ENCODE measurements around the gene SRPK2. TPM values are rescaled to one million over a fixed set of nuclear protein-coding genes. Genes with fewer than 3 reads are reported as not detected.
A peak's percentile ranks its signal among the peaks of the same experiment; 100 is the strongest.

The SRPK2 gene
- total RNA-seq, 2 donors from 2014 or later = 52.6 to 99.5 TPM

DNA sequence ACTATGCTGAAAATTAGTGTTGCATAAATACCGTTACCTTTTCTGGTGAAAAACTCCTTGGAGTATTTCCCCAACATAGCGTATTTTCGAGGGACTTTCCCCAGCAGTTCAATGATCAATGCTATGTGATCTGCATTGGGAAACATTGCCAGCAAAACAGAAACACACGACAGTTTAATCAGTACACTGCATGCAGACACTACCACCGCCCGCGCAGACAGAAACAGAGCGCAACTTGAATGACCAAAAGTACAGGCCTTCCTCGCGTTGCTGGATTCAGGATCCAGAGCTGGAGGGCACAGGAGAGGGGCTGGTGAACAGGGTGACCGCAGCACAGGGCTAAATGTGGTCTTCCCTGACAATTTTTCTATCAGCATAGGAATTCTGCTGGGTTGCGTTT lies 263.0 kb downstream of the SRPK2 start:
- H3K9me3 ChIP-seq = no peaks in the 10 kb centered on the region
- TF ChIP-seq POLR2A (IDR thresholded peaks at IDR 0.05) = no peak
- no peak for TF ChIP-seq POLR2AphosphoS5 (IDR thresholded peaks at IDR 0.05)
- TF ChIP-seq, protein P1, sequence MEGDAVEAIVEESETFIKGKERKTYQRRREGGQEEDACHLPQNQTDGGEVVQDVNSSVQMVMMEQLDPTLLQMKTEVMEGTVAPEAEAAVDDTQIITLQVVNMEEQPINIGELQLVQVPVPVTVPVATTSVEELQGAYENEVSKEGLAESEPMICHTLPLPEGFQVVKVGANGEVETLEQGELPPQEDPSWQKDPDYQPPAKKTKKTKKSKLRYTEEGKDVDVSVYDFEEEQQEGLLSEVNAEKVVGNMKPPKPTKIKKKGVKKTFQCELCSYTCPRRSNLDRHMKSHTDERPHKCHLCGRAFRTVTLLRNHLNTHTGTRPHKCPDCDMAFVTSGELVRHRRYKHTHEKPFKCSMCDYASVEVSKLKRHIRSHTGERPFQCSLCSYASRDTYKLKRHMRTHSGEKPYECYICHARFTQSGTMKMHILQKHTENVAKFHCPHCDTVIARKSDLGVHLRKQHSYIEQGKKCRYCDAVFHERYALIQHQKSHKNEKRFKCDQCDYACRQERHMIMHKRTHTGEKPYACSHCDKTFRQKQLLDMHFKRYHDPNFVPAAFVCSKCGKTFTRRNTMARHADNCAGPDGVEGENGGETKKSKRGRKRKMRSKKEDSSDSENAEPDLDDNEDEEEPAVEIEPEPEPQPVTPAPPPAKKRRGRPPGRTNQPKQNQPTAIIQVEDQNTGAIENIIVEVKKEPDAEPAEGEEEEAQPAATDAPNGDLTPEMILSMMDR (IDR thresholded peaks at IDR 0.05) = no peak
- no peak for DNase-seq (ENCODE audit: low spot score)
- no peaks in the 10 kb centered on the region for H3K4me1 ChIP-seq (replicated peaks)
- no peak overlapping the region for H3K27ac ChIP-seq
- peaks cover 0 to 9% of the 10 kb centered on the region in 2 donors for H3K36me3 ChIP-seq
- H3K27me3 ChIP-seq (replicated peaks; ENCODE audit: insufficient read depth) = no peaks in the 10 kb centered on the region
- H3K4me3 ChIP-seq = no peak overlapping the region
- intact Hi-C loops (cut with DNase I) = no loop called here
- WGBS = 95% methylated on average over 12 of the region's 12 CpGs

GRCh38 chr7:105122619-105123018 lies 266.1 kb downstream of the SRPK2 start:
- Histone ChIP-seq H3K4me3 (no peak overlapping the region), H3K36me3 (peaks cover 0 to 9% of the 10 kb centered on the region in 2 donors), H3K9me3 (no peaks in the 10 kb centered on the region), H3K4me1 (replicated peaks) (no peaks in the 10 kb centered on the region), H3K27ac (no peak overlapping the region), H3K27me3 (replicated peaks; ENCODE audit: insufficient read depth) (no peaks in the 10 kb centered on the region)
- intact Hi-C loops (cut with DNase I) = no loop called here
- 79% methylated on average over 8 of the region's 8 CpGs for WGBS
- TF ChIP-seq, protein P1 (IDR thresholded peaks at IDR 0.05) = no peak
- no peak for TF ChIP-seq POLR2AphosphoS5 (IDR thresholded peaks at IDR 0.05)
- no peak for TF ChIP-seq POLR2A (IDR thresholded peaks at IDR 0.05)
- no peak for DNase-seq (ENCODE audit: low spot score)

DNA sequence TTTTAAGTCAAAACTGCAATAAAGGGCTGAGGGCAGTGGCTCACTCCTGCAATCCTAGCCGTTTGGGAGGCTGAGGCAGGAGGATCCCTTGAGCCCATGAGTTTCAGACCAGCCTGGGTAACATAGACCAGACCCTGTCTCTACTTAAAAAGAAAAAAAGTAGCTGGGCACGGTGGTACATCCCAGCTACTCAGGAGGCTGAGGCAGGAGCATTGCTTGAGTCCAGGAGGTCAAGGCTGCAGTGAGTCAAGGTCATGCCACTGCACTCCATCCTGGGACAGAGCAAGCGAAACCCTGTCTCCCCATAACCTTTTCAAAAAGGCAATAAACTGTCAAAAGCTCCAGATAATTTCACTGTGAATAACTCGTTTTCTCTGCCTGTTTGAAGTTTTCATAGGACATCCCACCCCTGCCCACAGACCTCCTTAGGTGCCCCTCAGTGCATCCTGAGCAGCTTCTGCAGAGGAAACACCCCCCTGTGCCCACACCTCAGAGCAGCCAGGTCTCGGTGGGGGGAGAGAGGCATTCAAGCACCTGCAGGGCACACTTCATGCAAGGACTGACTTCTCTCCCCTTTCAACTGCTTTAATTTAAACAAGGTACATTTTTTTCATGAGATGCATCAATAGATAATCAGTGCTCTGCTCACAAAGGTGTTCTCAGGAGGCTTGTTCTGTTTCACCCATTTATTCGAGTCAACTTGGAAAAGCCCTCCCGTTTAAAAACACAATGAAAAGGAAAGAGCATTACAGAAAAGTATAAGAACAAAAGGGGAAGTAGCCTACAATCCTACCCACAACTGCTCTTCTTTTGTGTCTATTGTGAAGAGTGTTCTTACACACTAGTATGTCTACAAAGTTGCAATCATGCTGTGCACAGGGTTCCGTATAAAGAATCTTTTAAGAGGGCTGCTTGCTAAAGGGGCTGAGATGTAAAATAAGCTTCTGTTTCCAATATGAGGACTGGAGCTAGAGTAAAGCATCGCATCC lies 269.8 kb downstream of the SRPK2 start:
- Histone ChIP-seq H3K36me3 (no peaks in the 10 kb centered on the region), H3K4me1 (replicated peaks) (no peaks in the 10 kb centered on the region), H3K9me3 (no peaks in the 10 kb centered on the region), H3K27me3 (replicated peaks; ENCODE audit: insufficient read depth) (no peaks in the 10 kb centered on the region), H3K4me3 (no peak overlapping the region), H3K27ac (no peak overlapping the region)
- WGBS = 56% methylated on average over 9 of the region's 9 CpGs
- no peak for TF ChIP-seq POLR2A (IDR thresholded peaks at IDR 0.05)
- TF ChIP-seq, protein P1 (IDR thresholded peaks at IDR 0.05) = no peak
- DNase-seq (ENCODE audit: low spot score) = no peak
- intact Hi-C loops (cut with DNase I) = no loop called here

- peak overlapping the region in 1 of 2 donors; percentile 26 for H3K27ac ChIP-seq
- no peak for DNase-seq (ENCODE audit: low spot score)
Observed at GRCh38 chr7:105112440-105113418, 276.0 kb downstream of the SRPK2 start.

More at GRCh38 chr7:105112440-105113418, 276.0 kb downstream of the SRPK2 start:
- WGBS = 85% methylated on average over 11 of the region's 11 CpGs
- H3K4me3 ChIP-seq = no peak overlapping the region
- peaks cover 4% of the 10 kb centered on the region for H3K4me1 ChIP-seq (replicated peaks)
- TF ChIP-seq, protein P1 (IDR thresholded peaks at IDR 0.05) = no peak
- TF ChIP-seq POLR2A (IDR thresholded peaks at IDR 0.05) (no peak), POLR2AphosphoS5 (IDR thresholded peaks at IDR 0.05) (no peak)
- H3K36me3 ChIP-seq = peaks cover 0 to 19% of the 10 kb centered on the region in 2 donors
- intact Hi-C loops (cut with DNase I) = no loop called here
- H3K27me3 ChIP-seq (replicated peaks; ENCODE audit: insufficient read depth) = no peaks in the 10 kb centered on the region
- no peaks in the 10 kb centered on the region for H3K9me3 ChIP-seq

All from prostate gland (tissue), 2 donors.